Endothelial cell (in vitro differentiated cells): ENCODE measurements around the gene TMC7. TPM values are rescaled to one million over a fixed set of nuclear protein-coding genes. Genes with fewer than 3 reads are reported as not detected.

Experiments
- DNase-seq: peaks from one replicate; pipeline ENCODE4 v3.0.0; 2021; ENCODE audit warnings: low spot score
- H3K27ac Mint-ChIP-seq: one replicate; pipeline ENCODE4 v1.8.0; 2021; ENCODE audit warnings: mixed read lengths, inconsistent platforms; ENCODE audit not compliant: unreplicated experiment
- H3K27me3 Mint-ChIP-seq: one replicate; pipeline ENCODE4 v1.8.0; 2021; ENCODE audit warnings: mild to moderate bottlenecking, moderate library complexity, mixed read lengths, inconsistent platforms; ENCODE audit not compliant: unreplicated experiment
- H3K36me3 Mint-ChIP-seq: one replicate; pipeline ENCODE4 v1.8.0; 2021; ENCODE audit warnings: mild to moderate bottlenecking, low read depth, mixed read lengths, inconsistent platforms; ENCODE audit not compliant: unreplicated experiment
- H3K4me1 Mint-ChIP-seq: one replicate; pipeline ENCODE4 v1.8.0; 2021; ENCODE audit warnings: mild to moderate bottlenecking, mixed read lengths, inconsistent platforms; ENCODE audit not compliant: unreplicated experiment
- H3K4me3 Mint-ChIP-seq: one replicate; pipeline ENCODE4 v1.8.0; 2021; ENCODE audit warnings: mild to moderate bottlenecking, mixed read lengths, inconsistent platforms; ENCODE audit not compliant: unreplicated experiment
- H3K9me3 Mint-ChIP-seq: one replicate; pipeline ENCODE4 v1.8.0; 2021; ENCODE audit warnings: mixed read lengths, inconsistent platforms; ENCODE audit not compliant: unreplicated experiment
- total RNA-seq: library from RNA; stranded (reverse); fragmentation: NEBNext Ultra II Directional; extraction: Animal tissue kit (Norgen Biotek cat#: 25700); gene quantifications from one replicate; pipeline ENCODE4 v1.2.1, GENCODE V29; 2021; ENCODE audit not compliant: unreplicated experiment
- TF ChIP-seq, protein P1 (sequence below): fragments of 200-600 bp; sonication (generic); IDR thresholded peaks from one replicate; pipeline ENCODE4 v1.5.0; 2021; ENCODE audit warnings: antibody characterized with exemption; ENCODE audit not compliant: unreplicated experiment

Gene TMC7
- total RNA-seq, 1 donor from 2014 or later: 16.9 TPM

DNA sequence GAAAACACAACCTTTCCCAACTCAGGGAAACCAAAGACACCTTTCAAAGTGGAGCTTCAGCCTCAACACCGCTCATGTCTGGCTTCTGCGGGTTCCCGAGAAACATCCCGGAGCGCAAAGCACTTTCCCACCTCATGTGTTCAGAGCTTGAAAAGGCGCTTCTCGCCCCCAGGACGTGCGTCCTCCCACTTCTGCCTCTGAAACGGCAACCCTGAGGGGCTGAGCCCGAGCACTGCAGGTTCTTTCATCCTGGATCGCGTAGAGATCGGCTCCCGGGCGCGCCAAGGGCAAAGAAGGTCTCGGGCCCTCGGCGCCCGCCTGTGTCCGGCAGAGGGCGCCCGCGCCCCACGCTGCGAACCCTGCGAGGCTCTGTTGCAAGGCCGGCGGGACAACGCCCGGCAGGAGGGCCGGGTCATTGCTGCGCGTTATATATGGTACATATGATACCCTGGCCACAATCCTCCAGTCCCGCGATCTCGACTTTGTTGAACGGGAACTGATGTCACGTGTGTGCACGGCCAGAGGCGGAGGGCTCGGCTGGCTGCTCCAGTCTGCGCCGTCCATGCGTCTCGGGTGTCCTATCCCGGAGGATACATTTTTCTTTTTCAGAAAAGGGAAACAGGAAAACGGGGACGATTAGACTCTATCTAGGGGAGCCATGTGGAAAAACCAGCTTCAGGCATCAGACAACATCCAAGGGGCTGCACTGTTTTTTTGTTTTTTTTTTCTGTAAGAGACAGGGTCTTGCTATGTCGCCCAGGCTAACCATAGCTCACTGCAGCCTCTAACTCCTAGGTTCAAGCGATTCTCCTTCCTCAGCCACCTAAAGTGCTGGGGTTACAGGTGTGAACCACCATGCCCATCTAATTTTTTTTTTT is 102.8 kb downstream of the TMC7 start:
- Mint-ChIP-seq H3K27ac (no peak overlapping the region), H3K4me3 (no peak overlapping the region), H3K27me3 (peaks cover 5% of the 10 kb centered on the region), H3K4me1 (peaks cover 10% of the 10 kb centered on the region), H3K36me3 (peaks cover 7% of the 10 kb centered on the region), H3K9me3 (no peaks in the 10 kb centered on the region)
- DNase-seq: peak; percentile 93
- TF ChIP-seq, protein P1, sequence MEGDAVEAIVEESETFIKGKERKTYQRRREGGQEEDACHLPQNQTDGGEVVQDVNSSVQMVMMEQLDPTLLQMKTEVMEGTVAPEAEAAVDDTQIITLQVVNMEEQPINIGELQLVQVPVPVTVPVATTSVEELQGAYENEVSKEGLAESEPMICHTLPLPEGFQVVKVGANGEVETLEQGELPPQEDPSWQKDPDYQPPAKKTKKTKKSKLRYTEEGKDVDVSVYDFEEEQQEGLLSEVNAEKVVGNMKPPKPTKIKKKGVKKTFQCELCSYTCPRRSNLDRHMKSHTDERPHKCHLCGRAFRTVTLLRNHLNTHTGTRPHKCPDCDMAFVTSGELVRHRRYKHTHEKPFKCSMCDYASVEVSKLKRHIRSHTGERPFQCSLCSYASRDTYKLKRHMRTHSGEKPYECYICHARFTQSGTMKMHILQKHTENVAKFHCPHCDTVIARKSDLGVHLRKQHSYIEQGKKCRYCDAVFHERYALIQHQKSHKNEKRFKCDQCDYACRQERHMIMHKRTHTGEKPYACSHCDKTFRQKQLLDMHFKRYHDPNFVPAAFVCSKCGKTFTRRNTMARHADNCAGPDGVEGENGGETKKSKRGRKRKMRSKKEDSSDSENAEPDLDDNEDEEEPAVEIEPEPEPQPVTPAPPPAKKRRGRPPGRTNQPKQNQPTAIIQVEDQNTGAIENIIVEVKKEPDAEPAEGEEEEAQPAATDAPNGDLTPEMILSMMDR: peak; percentile 98

DNA sequence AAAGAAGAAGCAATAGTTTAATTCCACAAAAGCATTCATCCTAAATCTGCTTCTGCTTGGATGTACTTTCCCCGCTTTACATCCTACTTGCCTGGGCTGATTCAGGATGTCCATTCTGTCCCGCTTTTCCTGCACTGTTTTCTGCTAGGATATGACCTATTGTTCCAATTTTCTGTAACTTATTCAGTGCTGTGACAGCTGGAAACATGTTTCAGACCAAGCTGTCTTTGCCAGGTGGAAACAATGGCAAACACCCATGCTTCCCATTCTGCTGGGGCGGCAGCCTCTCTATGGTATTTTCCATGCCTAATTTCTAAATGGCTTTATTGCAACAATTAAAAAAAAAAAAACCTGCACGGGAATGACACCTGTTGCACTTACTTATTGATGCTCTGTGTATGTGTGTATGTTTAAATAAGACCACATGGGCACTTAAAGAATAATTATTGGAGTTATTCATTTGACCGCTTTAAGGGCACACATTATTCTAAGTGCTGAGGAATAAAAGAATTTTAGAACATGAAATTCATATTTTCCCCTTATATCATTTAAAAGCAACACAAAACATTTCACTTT is 104.7 kb downstream of the TMC7 start:
- no peak overlapping the region for H3K4me3 Mint-ChIP-seq
- H3K9me3 Mint-ChIP-seq: no peaks in the 10 kb centered on the region
- TF ChIP-seq, protein P1: no peak
- no peak for DNase-seq
- no peak overlapping the region for H3K27ac Mint-ChIP-seq
- peaks cover 2% of the 10 kb centered on the region for H3K36me3 Mint-ChIP-seq
- H3K4me1 Mint-ChIP-seq: peaks cover 10% of the 10 kb centered on the region
- H3K27me3 Mint-ChIP-seq: peaks cover 2% of the 10 kb centered on the region

DNA sequence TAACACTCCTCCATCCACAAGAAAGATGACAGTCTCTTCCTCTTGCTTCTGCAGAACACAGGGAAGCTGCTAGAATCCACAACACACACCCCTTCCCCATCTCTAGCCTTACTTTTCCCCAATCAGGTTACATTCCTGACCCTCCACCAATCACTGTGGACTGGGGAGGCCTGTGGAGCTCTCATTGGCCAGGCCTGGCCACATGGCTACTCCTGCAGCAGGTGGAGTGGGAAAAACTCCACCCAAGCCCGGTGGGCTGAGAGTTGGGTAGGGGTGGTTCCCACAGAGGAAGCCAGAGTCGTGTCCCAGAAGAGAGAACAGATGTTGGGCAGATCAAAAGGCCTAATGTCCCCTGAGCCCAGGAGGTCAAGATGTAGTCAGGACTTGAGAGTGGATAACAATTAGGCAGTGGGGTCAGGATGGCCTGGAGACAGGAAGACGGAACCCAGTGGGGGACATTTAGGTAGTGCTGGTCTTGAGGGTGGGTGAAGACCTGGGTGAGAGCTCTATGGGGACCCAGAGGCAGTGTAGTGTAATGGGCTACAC is 105.7 kb downstream of the TMC7 start:
- DNase-seq: no peak
- TF ChIP-seq, protein P1: no peak
- peaks cover 2% of the 10 kb centered on the region for H3K36me3 Mint-ChIP-seq
- no peak overlapping the region for H3K4me3 Mint-ChIP-seq
- peaks cover 2% of the 10 kb centered on the region for H3K27me3 Mint-ChIP-seq
- no peak overlapping the region for H3K27ac Mint-ChIP-seq
- H3K4me1 Mint-ChIP-seq: peaks cover 10% of the 10 kb centered on the region
- H3K9me3 Mint-ChIP-seq: no peaks in the 10 kb centered on the region

DNA sequence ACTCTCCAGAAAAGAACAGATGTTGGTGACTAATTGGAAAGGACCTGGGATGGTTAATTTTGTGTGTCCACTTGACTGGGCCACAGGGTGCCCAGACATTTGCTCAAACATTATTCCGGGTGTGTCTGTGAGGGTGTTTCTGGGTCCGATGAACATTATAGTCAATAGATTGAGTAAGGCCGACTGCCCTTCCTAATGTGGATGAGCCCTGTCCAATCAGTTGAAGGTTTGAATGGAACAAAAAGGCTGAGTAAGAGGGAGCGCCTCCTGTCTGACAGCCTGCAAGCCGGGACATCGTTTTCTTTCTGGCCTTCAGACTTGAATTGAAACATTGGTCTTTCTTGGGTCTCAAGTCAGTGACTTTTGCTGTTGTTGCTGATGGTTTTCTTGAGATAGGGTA is 107.2 kb downstream of the TMC7 start:
- TF ChIP-seq, protein P1: no peak
- H3K27me3 Mint-ChIP-seq: peaks cover 2% of the 10 kb centered on the region
- peaks cover 2% of the 10 kb centered on the region for H3K36me3 Mint-ChIP-seq
- no peak for DNase-seq
- H3K9me3 Mint-ChIP-seq: no peaks in the 10 kb centered on the region
- no peak overlapping the region for H3K4me3 Mint-ChIP-seq
- H3K27ac Mint-ChIP-seq: no peak overlapping the region
- H3K4me1 Mint-ChIP-seq: peaks cover 5% of the 10 kb centered on the region
